ENCODE results near the gene TAF4. TPM values are rescaled to one million over a fixed set of nuclear protein-coding genes. Genes with fewer than 3 reads are reported as not detected.
"Not testable (repeated sequence)": the region's sequence is repeated elsewhere in the genome, so short reads cannot be mapped to it uniquely, and the experiment has no call there.

TAF4 gene
- total RNA-seq, 1 experiment from 2014 or later, result 64.3 TPM

- CTCF ChIA-PET, result interaction anchor here (0.7 kb wide), 1 partner anchor 10 kb away, joined by 4 read pairs; no protein-coding TSS in a partner anchor
- Mint-ChIP-seq H3K4me1 (ENCODE audit: low read depth, unreplicated experiment) (peaks cover 7% of the 10 kb centered on the region), H3K9me3 (ENCODE audit: low read depth, unreplicated experiment) (peaks cover 4% of the 10 kb centered on the region), H3K36me3 (ENCODE audit: insufficient read depth, unreplicated experiment) (peaks cover 47% of the 10 kb centered on the region), H3K27ac (ENCODE audit: unreplicated experiment) (no peak overlapping the region), H3K27me3 (ENCODE audit: unreplicated experiment) (no peaks in the 10 kb centered on the region), H3K4me3 (ENCODE audit: low read depth, unreplicated experiment) (no peak overlapping the region)
- no peak for TF ChIP-seq CTCF (IDR thresholded peaks at IDR 0.05; ENCODE audit: unreplicated experiment)
- intact Hi-C loops (cut with micrococcal nuclease; ENCODE audit: unreplicated experiment), result no loop called here
- DNase-seq, result no peak
- no TSS peak for BruUV-seq (replicated peaks)
Measured at GRCh38 chr20:61985096-61985495, 80.6 kb downstream of the TAF4 start.

GRCh38 chr20:61984431-61984830 lies 81.2 kb downstream of the TAF4 start:
- H3K27ac Mint-ChIP-seq (ENCODE audit: unreplicated experiment); H3K27me3 Mint-ChIP-seq (ENCODE audit: unreplicated experiment); H3K4me1 Mint-ChIP-seq (ENCODE audit: low read depth, unreplicated experiment); intact Hi-C loops (cut with micrococcal nuclease; ENCODE audit: unreplicated experiment); H3K9me3 Mint-ChIP-seq (ENCODE audit: low read depth, unreplicated experiment); DNase-seq; BruUV-seq (replicated peaks); H3K4me3 Mint-ChIP-seq (ENCODE audit: low read depth, unreplicated experiment): not testable (repeated sequence)
- peaks cover 48% of the 10 kb centered on the region for H3K36me3 Mint-ChIP-seq (ENCODE audit: insufficient read depth, unreplicated experiment)
- CTCF ChIA-PET, result interaction anchor here (0.7 kb wide), 1 partner anchor 10 kb away, joined by 4 read pairs; no protein-coding TSS in a partner anchor

DNA sequence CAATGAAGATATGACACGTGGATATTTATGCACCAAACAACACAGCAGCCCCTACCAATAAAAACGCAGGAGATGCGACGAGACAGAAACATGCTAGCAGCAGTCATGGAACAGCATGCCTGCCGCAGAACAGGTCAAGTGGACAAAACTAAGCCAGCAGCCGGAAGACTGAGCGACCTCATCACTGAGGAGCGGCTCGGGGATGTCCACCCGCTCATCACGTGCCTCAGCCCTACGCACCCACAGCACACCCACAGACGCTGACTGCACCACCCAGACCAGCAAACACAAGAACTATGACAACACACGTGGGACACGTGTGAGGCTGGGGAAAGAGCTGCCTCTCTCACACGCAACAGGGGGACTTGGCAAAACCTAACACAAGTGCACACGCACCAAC lies 81.7 kb downstream of the TAF4 start:
- intact Hi-C loops (cut with micrococcal nuclease; ENCODE audit: unreplicated experiment), result no loop called here
- CTCF ChIA-PET, result no interaction called here
- peaks cover 4% of the 10 kb centered on the region for H3K9me3 Mint-ChIP-seq (ENCODE audit: low read depth, unreplicated experiment)
- H3K27ac Mint-ChIP-seq (ENCODE audit: unreplicated experiment), result no peak overlapping the region
- H3K4me1 Mint-ChIP-seq (ENCODE audit: low read depth, unreplicated experiment), result peaks cover 7% of the 10 kb centered on the region
- peaks cover 48% of the 10 kb centered on the region for H3K36me3 Mint-ChIP-seq (ENCODE audit: insufficient read depth, unreplicated experiment)
- BruUV-seq (replicated peaks), result no TSS peak
- H3K4me3 Mint-ChIP-seq (ENCODE audit: low read depth, unreplicated experiment), result no peak overlapping the region
- TF ChIP-seq CTCF (IDR thresholded peaks at IDR 0.05; ENCODE audit: unreplicated experiment), result no peak
- no peaks in the 10 kb centered on the region for H3K27me3 Mint-ChIP-seq (ENCODE audit: unreplicated experiment)
- DNase-seq, result no peak

DNA sequence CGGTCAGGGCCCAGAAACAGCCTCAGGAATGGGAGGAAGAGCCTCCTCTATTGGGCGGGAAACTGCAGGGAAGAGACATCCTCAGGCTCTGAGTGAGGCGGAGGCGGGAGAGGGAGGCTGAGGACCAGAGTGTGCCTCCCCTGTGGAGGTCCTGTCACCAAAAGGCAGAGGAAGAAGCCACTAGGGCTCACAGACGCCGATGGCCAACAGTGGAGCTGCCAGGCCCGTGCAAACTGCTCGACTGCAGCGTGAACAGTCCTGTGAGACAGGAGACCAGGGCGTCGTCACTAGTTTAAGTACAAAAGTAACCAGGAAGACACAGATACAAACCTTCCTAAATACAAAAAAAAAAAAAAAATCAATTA lies 82.7 kb downstream of the TAF4 start:
- no peak for TF ChIP-seq CTCF (IDR thresholded peaks at IDR 0.05; ENCODE audit: unreplicated experiment)
- DNase-seq, result no peak
- H3K27ac Mint-ChIP-seq (ENCODE audit: unreplicated experiment), result no peak overlapping the region
- peaks cover 48% of the 10 kb centered on the region for H3K36me3 Mint-ChIP-seq (ENCODE audit: insufficient read depth, unreplicated experiment)
- intact Hi-C loops (cut with micrococcal nuclease; ENCODE audit: unreplicated experiment), result no loop called here
- CTCF ChIA-PET, result no interaction called here
- H3K9me3 Mint-ChIP-seq (ENCODE audit: low read depth, unreplicated experiment), result peaks cover 4% of the 10 kb centered on the region
- no peak overlapping the region for H3K4me3 Mint-ChIP-seq (ENCODE audit: low read depth, unreplicated experiment)
- H3K4me1 Mint-ChIP-seq (ENCODE audit: low read depth, unreplicated experiment), result peaks cover 7% of the 10 kb centered on the region
- no peaks in the 10 kb centered on the region for H3K27me3 Mint-ChIP-seq (ENCODE audit: unreplicated experiment)
- no TSS peak for BruUV-seq (replicated peaks)

DNA sequence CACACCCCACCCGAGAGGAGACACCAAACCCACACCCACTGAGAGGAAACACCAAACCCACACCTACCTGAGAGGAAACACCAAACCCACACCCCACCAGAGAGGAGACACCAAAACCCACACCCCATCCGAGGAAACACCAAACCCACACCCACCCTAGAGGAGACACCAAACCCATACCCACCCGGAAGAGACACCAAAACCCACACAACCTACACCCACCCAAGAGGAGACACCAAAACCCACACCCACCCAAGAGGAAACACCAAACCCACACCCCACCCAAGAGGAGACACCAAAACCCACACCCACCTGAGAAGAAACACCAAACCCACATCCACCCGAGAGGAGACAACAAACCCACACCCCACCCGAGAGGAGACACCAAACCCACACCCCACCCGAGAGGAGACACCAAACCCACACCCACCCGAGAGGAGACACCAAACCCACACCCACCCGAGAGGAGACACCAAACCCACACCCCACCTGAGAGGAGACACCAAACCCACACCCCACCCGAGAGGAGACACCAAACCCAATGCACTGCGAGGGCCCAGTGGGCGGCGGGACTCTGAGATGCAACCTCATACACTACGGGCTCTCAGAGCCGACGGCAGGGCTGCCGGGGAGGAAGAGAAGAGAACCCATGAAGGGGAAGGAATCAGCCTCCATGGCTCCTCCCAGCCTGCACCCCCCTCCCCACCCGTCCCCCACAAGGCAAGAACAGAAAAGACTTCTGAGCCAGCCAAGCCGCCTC lies 83.3 kb downstream of the TAF4 start:
- Mint-ChIP-seq H3K9me3 (ENCODE audit: low read depth, unreplicated experiment) (peaks cover 4% of the 10 kb centered on the region), H3K36me3 (ENCODE audit: insufficient read depth, unreplicated experiment) (peaks cover 51% of the 10 kb centered on the region), H3K27me3 (ENCODE audit: unreplicated experiment) (no peaks in the 10 kb centered on the region), H3K27ac (ENCODE audit: unreplicated experiment) (peak overlapping the region; percentile 29), H3K4me1 (ENCODE audit: low read depth, unreplicated experiment) (peaks cover 7% of the 10 kb centered on the region), H3K4me3 (ENCODE audit: low read depth, unreplicated experiment) (no peak overlapping the region)
- CTCF ChIA-PET, result no interaction called here
- TF ChIP-seq CTCF (IDR thresholded peaks at IDR 0.05; ENCODE audit: unreplicated experiment), result no peak
- DNase-seq, result no peak
- BruUV-seq (replicated peaks), result no TSS peak
- intact Hi-C loops (cut with micrococcal nuclease; ENCODE audit: unreplicated experiment), result no loop called here

GRCh38 chr20:61981691-61982090 lies 84.0 kb downstream of the TAF4 start:
- BruUV-seq (replicated peaks); H3K4me3 Mint-ChIP-seq (ENCODE audit: low read depth, unreplicated experiment); H3K9me3 Mint-ChIP-seq (ENCODE audit: low read depth, unreplicated experiment); H3K27me3 Mint-ChIP-seq (ENCODE audit: unreplicated experiment); H3K4me1 Mint-ChIP-seq (ENCODE audit: low read depth, unreplicated experiment); CTCF ChIA-PET; intact Hi-C loops (cut with micrococcal nuclease; ENCODE audit: unreplicated experiment); DNase-seq: not testable (repeated sequence)
- H3K36me3 Mint-ChIP-seq (ENCODE audit: insufficient read depth, unreplicated experiment), result peaks cover 47% of the 10 kb centered on the region
- peak overlapping the region; percentile 29 for H3K27ac Mint-ChIP-seq (ENCODE audit: unreplicated experiment)
